Parathyroid adenoma (tissue), 2 donors: ENCODE results near the gene PLD6.
"Not testable (repeated sequence)": the region's sequence is repeated elsewhere in the genome, so short reads cannot be mapped to it uniquely, and the experiment has no call there.

Experiments
- H2AFZ ChIP-seq: fragments of 300-600 bp; sonication (generic); one replicate; pipeline ENCODE4 v1.7.0; 2017; ENCODE audit warnings: antibody characterized with exemption, mild to moderate bottlenecking
- H3K27ac ChIP-seq: fragments of 300-600 bp; sonication (generic); one replicate; pipeline ENCODE4 v1.7.0; 2017
- H3K27me3 ChIP-seq: fragments of 300-600 bp; sonication (generic); one replicate; pipeline ENCODE4 v1.7.0; 2017; ENCODE audit warnings: low read length; ENCODE audit not compliant: control insufficient read depth, insufficient read depth
- H3K36me3 ChIP-seq: fragments of 300-600 bp; sonication (generic); one replicate; pipeline ENCODE4 v1.7.0; 2017; ENCODE audit warnings: low read length; ENCODE audit not compliant: control insufficient read depth, insufficient read depth
- H3K4me1 ChIP-seq: fragments of 300-600 bp; sonication (generic); one replicate; pipeline ENCODE4 v1.7.0; 2017; ENCODE audit warnings: control low read depth
- H3K4me2 ChIP-seq: fragments of 300-600 bp; sonication (generic); one replicate; pipeline ENCODE4 v1.7.0; 2017; ENCODE audit warnings: low read length
- H3K4me3 ChIP-seq: fragments of 300-600 bp; sonication (generic); one replicate; pipeline ENCODE4 v1.7.0; 2017; ENCODE audit warnings: low read depth, low read length
- H3K79me2 ChIP-seq: fragments of 300-600 bp; sonication (generic); one replicate; pipeline ENCODE4 v1.7.0; 2017; ENCODE audit warnings: control low read depth
- H3K9ac ChIP-seq: fragments of 300-600 bp; sonication (generic); one replicate; pipeline ENCODE4 v1.7.0; 2017; ENCODE audit warnings: mild to moderate bottlenecking
- H3K9me3 ChIP-seq: fragments of 300-600 bp; sonication (generic); one replicate; pipeline ENCODE4 v1.7.0; 2017; ENCODE audit warnings: low read length; ENCODE audit not compliant: control insufficient read depth
- CTCF ChIP-seq: fragments of 300-600 bp; sonication (generic); IDR thresholded peaks from one replicate; pipeline ENCODE4 v1.7.0; 2017; ENCODE audit warnings: antibody characterized with exemption, mild to moderate bottlenecking
- donor health status: primary hyperparathyroidism.

PLD6 gene

GRCh38 chr17:17189559-17189958 lies 16.6 kb downstream of the PLD6 start:
- no peaks in the 10 kb centered on the region for H3K9me3 ChIP-seq
- H3K79me2 ChIP-seq: no peaks in the 10 kb centered on the region
- H3K4me3 ChIP-seq: no peak overlapping the region
- H3K9ac ChIP-seq: no peak overlapping the region
- no peak overlapping the region for H2AFZ ChIP-seq
- H3K27ac ChIP-seq: no peak overlapping the region
- H3K4me2 ChIP-seq: no peak overlapping the region
- H3K36me3 ChIP-seq: no peaks in the 10 kb centered on the region
- H3K4me1 ChIP-seq: no peaks in the 10 kb centered on the region
- TF ChIP-seq CTCF: no peak
- no peaks in the 10 kb centered on the region for H3K27me3 ChIP-seq

- Histone ChIP-seq H3K4me2 (no peak overlapping the region), H3K9ac (no peak overlapping the region), H3K27me3 (no peaks in the 10 kb centered on the region), H3K4me1 (no peaks in the 10 kb centered on the region), H3K79me2 (no peaks in the 10 kb centered on the region), H3K36me3 (no peaks in the 10 kb centered on the region), H3K9me3 (no peaks in the 10 kb centered on the region), H2AFZ (no peak overlapping the region), H3K4me3 (no peak overlapping the region), H3K27ac (no peak overlapping the region)
- TF ChIP-seq CTCF: no peak
These were observed 17.5 kb downstream of the PLD6 start for GRCh38 chr17:17188586-17188985.

GRCh38 chr17:17186551-17187505 lies 19.3 kb downstream of the PLD6 start:
- H3K36me3 ChIP-seq: no peaks in the 10 kb centered on the region
- H3K27me3 ChIP-seq: no peaks in the 10 kb centered on the region
- no peak overlapping the region for H2AFZ ChIP-seq
- H3K4me3 ChIP-seq: no peak overlapping the region
- H3K9ac ChIP-seq: no peak overlapping the region
- no peaks in the 10 kb centered on the region for H3K4me1 ChIP-seq
- H3K4me2 ChIP-seq: no peak overlapping the region
- TF ChIP-seq CTCF: no peak
- H3K27ac ChIP-seq: no peak overlapping the region
- no peaks in the 10 kb centered on the region for H3K79me2 ChIP-seq
- no peaks in the 10 kb centered on the region for H3K9me3 ChIP-seq

GRCh38 chr17:17186051-17186450 lies 20.1 kb downstream of the PLD6 start:
- Histone ChIP-seq H3K4me1 (no peaks in the 10 kb centered on the region), H3K4me2 (no peak overlapping the region), H3K9me3 (no peaks in the 10 kb centered on the region), H3K27ac (no peak overlapping the region), H3K79me2 (no peaks in the 10 kb centered on the region), H3K27me3 (no peaks in the 10 kb centered on the region), H3K9ac (no peak overlapping the region), H3K4me3 (no peak overlapping the region), H2AFZ (no peak overlapping the region), H3K36me3 (no peaks in the 10 kb centered on the region)
- no peak for TF ChIP-seq CTCF

GRCh38 chr17:17184985-17185757 lies 21.0 kb downstream of the PLD6 start:
- not testable (repeated sequence) for H3K9me3 ChIP-seq, H3K4me2 ChIP-seq, H3K9ac ChIP-seq, H3K27ac ChIP-seq, H3K79me2 ChIP-seq, H3K36me3 ChIP-seq, H3K4me3 ChIP-seq, H3K27me3 ChIP-seq, H2AFZ ChIP-seq, H3K4me1 ChIP-seq
